Measurements from ENCODE around the gene B3GNT8.
"Not testable (repeated sequence)": the region's sequence is repeated elsewhere in the genome, so short reads cannot be mapped to it uniquely, and the experiment has no call there.

Gene B3GNT8, protein sequence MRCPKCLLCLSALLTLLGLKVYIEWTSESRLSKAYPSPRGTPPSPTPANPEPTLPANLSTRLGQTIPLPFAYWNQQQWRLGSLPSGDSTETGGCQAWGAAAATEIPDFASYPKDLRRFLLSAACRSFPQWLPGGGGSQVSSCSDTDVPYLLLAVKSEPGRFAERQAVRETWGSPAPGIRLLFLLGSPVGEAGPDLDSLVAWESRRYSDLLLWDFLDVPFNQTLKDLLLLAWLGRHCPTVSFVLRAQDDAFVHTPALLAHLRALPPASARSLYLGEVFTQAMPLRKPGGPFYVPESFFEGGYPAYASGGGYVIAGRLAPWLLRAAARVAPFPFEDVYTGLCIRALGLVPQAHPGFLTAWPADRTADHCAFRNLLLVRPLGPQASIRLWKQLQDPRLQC

DNA sequence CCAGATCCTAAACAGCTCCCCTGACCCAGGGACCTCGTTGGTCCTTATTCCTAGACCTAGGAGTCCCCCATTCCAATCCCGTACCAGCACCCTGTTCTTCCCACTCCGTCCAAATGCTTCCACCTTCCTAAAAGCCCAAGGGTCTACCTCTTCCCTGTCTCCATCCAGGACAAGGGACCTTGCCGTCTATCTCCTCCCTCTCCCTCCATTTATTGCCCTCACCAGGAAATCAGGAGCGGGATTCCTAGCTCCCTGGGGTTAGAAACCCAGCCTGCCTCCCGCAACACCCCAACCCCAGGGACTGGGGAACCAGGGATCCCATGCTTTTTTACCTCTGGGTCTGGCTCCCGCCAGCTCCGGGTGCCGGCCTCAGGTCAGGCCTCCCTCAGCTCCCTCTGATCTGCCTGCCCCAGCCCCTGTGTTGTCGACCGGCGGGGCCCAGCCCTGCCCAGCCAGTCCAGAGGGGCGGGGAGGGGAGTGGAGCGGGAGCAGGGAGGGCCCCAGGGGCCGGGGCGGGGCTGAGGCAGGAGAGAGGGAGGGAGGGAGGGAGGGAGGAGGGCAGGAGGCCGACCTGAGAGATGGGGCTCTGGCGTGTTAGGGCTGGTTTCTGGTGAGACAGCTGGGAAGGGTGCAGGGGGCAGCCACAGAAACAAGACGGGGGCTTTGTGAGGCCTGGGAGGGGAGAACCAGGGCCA lies at the start of gene B3GNT8:
TSS of gene B3GNT8 (minus strand) at position 423 of the 695 bp plus-strand sequence. CDS start 596 bp downstream, outside the sequence.
- DNase-seq (ENCODE audit: low read depth): peak; percentile 47

DNA sequence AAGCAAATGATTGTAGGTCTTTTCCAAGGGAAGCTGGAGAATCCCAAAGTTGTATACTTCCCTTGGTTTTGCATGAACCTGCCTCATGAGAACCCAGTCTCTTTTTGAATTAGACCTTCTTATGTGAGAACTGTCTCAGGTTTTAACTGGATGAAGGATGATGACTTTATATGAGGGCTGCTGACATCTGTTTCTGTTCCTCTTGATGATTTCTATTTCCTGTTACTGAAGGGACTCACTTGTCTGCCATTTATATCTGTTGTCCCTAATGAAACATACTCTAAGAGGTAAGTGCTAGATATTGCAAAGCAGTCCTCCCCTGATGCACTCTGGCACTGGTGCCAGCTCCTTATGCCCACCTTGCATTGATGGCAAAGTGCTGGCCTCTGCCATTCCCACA lies 49.4 kb upstream of the B3GNT8 start:
- no peak for DNase-seq (ENCODE audit: low read depth)

DNA sequence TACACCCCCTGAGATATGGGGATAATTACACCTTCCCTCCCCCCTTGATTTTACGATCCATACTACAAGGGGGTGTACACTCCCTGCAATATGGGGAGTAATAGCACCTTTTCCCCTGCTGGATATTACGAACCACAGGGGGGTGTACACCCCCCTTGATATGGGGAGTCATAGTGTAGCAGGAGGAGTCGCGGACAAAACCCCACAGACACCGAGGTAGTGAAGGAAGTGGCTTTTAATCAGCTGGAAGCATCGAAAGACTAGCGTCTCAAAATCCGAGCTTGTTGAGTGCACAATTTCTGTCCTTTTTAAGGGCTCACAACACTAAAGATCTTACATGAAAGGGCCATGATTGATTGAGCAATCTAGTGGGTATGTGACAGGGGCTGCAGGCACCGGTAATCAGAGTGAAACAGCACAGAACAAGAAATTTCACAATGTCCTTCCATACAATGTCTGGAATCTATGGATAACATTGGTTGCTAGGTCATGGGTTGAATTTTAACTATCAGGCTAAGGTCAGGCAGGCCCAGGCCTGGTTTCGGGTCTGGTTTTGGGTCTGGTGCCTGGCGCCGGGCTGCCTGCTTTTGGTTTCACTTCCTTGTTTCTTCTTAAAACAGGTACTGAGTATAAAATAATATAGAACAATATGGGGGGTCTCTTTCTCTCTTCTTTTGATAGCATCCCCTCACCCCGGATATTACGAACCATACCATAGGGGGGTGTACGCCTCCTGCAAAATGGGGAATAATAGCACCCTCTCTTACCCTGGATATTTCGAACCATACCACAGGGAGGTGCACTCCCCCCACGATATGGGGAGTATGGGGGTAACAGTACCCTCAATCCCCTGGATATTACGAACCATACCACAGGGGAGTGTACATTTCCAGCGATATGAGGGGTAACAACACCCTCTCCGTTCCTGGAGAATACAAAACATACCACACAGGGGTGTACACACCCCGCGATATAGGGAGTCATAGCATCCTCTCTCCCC lies 36.4 kb upstream of the B3GNT8 start:
- not testable (repeated sequence) for DNase-seq (ENCODE audit: low read depth)

DNA sequence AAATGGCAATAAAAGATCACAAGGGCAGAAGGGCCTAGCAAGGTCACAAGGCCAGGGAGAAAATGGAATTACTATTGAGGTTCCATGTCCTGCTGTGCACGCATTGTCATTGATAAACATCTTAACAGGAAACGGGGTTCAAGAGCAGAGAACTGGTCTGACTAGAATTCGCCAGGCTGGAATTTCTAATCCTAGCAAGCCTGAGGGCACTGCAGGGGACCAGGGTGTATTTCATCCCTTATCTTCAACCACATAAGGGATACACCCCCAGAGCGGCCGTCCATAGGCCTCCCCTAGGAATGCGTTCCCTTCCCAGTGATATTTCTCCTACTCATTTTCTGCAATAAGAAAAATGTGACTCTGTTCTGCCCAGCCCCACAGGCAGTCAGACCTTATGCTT lies 35.3 kb upstream of the B3GNT8 start:
- DNase-seq (ENCODE audit: low read depth): no peak

DNA sequence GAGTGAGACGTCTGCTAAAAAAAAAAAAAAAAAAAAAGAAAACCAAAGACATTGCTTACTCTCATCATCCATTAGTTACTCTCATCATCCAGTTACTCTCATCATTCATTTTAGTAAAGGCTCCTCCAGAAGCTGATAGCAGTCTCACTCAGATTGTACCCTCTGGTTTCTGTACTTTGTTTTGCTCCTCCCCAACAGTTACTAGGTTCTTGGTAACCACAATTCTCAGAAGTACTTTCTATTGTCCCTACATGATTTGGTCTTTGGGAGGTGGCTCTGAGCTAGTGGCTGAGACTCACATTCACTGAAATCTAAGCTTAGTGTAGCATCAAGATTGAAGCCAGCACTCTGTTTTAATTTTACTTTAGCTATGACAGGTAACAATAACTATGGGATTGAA lies 30.1 kb upstream of the B3GNT8 start:
- DNase-seq (ENCODE audit: low read depth): no peak

DNA sequence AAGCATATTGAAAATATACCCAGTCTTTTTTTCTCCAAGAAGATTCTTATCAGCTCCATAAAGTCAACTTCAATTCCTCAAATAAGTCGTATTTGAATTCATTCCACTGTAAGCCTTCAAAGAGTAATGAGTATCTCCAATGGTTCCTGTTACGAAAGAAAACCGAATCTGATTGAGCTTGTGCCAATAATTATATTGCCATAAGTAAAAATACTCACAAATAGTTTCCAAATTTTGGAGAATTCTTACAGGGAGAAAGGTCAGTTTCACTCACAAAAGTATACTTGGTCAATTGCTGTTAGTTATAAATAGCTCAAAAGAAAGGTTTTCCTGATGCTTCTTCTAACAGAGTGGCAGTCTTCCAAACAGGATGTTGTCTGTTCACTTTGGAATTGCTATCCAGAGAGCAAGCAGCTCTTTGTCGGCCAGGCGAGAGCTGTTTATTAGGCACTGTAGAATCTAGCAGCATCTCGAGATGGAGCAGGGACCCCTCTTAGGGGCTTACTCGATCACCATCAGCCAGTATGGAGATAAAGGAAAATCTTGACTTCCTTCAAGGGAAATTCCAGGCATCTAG lies 29.3 kb upstream of the B3GNT8 start:
- DNase-seq (ENCODE audit: low read depth): no peak

DNA sequence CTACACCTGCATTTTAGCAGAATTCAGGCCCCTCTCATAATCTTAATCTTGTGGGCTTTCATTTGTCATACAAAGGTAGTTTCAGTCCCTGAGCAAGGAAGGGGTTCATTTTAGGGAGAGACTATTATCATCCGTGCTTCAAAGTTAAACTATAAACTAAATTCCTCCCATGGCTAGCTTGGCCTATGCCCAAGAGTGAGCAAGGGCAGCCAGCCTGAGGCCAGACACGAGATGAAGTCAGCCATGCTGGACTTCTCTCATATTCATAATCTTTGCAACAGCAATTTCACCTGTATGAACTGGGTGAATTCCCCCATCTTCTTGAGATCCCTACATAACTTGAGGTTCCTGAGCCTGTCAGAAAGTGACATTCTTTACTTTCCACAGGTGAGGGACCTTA lies 28.8 kb upstream of the B3GNT8 start:
- no peak for DNase-seq (ENCODE audit: low read depth)

DNA sequence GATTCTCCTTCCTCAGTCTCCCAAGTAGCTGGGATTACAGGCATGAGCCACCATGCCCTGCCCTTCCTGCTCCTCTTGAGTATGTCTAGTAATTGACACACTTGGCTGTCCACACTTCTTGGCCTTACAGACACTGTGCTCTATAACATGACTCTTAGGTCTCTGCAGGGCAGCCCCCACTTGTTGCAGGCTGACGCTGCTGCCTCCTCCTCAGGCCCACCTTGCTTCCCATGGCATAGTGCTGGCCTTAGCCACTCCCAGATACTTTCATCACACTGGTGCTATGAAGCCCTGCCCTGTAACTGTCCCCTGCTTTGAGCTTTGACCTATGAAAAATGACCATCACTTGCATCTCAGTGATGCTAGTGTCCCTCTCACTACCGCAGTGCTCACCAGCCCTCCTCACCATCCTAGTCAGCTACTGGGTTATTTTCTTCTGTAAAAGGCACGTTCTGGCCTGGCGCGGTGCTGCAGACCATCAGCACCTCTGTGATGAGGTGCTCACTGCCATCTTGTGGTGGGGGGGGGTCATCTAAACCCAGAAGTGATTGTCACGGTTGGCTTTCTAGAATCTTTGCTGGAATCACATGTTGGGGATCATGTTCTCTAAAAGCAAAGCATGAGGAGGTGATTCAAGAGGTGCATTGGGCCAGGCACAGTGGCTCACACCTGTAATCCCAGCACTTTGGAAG lies 25.6 kb upstream of the B3GNT8 start:
- DNase-seq (ENCODE audit: low read depth): no peak

DNA sequence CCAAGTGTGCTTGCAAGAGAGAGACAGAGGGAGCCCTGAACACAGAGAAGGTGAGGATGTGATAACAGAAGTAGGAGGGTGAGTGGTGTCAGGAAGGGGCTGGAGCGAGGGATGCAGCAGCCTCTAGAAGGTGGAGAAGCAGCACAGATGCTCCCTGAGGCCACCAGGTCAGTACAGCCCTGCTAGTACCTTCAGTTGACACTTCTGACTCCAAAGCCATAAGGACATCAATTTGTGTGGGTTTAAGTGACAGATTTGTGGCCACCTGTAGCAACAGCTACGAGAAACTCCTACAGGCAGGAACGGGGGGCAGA lies 22.6 kb upstream of the B3GNT8 start:
- DNase-seq (ENCODE audit: low read depth): no peak

DNA sequence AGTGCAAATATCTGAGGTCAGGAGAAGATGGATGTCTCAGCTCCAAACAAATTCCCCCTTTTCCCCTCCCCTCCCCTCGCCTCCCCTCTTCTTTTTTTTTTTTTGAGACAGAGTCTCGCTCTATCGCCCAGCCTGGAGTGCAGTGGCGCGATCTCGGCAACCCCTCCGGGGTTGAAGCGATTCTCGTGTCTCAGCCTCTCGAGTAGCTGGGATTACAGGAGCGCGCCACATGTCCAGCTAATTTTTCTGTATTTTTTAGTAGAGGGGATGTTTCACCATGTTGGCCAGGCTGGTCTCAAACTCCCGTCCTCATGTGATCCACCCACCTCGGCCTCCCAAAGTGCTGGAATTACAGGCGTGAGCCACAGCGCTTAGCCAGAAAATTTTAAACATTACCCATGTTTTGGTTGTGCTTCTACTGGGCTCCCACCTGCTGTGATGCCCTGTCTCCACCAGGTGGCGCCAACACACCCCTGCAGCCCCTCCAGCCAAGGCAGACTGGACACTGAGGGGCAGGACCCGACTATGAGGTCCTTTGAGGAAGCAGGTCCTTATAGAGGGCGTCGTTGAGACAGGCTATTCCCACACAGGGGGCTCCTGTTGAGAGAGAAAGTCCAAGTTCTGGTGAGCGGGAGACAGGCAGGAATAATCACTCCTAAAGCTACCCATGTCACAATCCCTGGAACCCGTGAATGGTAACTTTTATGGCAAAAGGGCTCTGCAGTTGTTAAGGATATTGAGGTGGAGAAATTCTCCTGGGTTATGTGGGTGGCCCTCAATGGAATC lies 22.1 kb upstream of the B3GNT8 start:
- peak; percentile 72 for DNase-seq (ENCODE audit: low read depth)

DNA sequence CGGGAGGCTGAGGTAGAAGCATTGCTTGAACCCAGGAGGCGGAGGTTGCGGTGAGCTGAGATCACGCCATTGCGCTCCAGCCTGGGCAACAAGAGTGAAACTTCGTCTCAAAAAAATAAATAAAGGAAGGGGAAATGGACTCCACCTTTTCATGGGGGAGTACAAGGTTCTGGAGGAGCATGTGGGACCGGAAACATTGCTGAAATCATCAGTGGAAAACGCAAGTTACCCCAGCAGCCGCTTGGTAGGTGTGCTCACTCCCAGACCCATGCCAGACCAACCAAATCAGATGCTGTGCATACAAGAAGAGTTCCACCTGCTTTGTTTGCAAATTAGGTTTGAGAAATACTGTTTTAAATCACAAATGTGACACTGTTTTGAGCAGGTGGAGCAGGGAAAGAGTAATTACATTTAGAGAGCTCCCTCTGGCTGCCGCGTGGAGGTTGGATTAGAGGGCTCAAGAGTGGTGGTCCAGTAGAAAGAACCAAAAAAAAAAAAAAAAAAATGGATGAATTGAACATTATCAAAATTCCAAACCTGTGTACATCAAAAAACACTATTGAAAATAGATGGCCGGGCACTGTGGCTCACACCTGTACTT lies 20.7 kb upstream of the B3GNT8 start:
- no peak for DNase-seq (ENCODE audit: low read depth)

DNA sequence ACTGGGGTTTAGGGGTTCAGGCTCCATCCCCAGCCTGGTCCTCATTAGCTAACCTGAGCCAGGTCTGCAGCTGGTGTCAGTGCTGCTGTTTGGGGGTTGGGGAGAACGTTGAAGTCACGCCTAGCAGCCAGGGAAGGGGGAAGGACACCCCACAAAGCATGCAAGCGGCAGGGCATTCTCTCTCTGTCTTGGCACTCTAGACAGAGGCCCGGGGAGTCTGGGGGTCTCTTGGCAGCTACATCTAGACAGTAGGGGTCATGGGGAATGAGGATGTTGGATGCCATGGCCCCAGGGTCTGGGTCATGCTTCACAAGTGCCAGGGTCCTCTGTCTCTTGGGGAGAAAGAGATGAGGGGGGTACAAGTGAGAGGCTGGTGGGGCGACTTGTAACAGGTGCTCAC lies 18.4 kb upstream of the B3GNT8 start:
- no peak for DNase-seq (ENCODE audit: low read depth)

DNA sequence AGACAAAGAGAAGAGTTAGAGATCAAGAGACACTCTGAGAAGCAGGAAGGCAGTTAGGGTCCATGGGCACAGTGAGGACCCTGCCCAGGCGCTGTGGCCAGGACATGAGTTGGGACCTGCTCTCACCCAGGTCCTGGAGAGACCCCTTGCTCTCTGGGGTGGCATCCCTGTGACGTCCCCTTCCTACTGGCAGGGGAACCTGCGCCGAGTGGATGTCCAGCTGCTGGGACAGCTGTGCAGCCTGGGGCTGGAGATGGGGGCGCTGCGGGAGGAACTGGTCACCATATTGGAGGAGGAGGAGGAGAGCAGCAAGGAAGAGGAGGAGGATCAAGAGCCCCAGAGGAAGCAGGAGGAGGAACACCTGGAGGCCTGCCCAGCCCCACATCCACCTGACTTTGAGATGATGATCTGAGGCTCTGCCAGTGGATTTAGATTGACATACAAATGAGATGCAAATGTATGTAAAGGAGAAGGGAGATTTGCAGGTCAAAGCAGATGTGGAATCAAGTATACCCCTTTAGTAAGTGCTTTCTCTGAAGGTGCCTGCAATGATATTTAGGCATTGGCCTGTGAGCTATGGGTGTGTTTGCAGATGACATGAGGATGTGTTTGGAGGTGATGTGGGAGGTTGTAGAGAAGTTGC lies 16.8 kb upstream of the B3GNT8 start:
- no peak for DNase-seq (ENCODE audit: low read depth)

DNA sequence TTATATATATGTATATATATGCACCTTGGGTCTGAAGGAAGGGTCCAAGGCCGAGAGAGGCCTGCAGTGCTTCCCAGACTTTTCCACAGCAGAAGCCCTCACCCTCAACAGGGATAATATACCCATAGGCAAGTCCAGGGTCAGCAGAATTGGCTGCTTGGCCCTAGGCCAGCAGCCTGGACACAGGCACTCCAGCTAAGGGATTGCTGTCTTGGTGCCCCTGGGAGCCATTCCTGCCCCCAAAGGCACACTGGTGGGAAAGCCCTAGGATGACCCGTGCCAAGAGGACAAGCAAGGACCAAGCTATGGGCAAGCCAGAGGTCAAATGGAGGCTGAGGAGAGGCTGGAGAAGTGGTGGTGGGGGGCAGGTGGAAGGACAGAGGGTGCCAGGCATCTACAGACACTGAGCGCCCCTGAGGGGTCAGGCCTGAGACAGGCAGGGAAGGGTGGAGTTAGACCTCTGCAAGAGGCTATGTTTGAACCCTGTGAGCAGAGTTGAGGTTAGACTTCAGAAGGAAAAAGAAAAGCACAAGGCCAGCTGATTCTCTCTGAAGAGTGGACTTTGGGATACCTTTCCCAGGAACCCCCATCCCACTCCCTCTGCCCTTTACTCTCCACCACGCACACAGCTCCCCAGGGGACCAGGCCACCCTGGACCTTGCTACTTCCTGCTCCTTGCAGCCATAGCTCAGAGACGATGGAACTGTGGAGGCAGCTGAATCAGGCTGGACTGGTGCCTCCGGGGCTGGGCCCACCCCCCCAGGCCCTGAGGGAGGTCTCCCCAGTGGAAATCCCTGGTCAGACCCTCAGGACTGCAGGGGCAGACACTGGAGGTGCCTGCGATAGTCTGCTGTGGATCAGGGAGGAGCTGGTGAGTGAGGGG lies 15.5 kb upstream of the B3GNT8 start, which contains the start of gene ERICH4:
TSS of gene ERICH4 (plus strand) at position 684 of the 883 bp plus-strand sequence. CDS start at position 698, 14 bp downstream.
- DNase-seq (ENCODE audit: low read depth): no peak

DNA sequence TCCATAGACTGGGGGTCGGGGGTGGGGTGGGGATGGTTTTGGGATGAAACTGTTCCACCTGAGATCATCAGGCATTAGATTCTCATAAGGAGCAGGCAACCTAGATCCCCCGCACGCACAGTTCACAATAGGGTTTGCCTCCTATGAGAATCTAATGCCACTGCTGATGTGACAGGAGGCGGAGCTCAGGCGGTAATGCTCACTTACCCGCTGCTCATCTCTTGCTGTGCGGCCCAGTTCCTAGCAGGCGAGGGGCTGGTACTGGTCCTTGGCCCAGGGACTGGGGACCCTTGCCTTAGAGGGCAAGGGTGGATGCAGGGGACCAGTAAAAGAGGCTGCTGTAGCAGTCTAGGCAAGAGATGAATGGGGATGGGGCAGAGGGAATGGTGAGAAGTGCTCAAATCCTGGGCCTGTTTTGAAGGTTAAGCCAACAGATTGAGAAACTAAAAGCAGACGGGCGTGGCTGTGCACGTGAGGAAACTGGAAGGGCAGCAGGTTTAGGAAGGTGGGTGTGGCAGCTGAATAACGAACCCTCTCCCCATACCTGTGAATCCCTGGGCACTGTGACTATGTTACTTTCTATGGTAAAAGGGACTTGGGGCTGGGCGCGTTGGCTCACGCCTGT lies 14.3 kb upstream of the B3GNT8 start:
- no peak for DNase-seq (ENCODE audit: low read depth)

DNA sequence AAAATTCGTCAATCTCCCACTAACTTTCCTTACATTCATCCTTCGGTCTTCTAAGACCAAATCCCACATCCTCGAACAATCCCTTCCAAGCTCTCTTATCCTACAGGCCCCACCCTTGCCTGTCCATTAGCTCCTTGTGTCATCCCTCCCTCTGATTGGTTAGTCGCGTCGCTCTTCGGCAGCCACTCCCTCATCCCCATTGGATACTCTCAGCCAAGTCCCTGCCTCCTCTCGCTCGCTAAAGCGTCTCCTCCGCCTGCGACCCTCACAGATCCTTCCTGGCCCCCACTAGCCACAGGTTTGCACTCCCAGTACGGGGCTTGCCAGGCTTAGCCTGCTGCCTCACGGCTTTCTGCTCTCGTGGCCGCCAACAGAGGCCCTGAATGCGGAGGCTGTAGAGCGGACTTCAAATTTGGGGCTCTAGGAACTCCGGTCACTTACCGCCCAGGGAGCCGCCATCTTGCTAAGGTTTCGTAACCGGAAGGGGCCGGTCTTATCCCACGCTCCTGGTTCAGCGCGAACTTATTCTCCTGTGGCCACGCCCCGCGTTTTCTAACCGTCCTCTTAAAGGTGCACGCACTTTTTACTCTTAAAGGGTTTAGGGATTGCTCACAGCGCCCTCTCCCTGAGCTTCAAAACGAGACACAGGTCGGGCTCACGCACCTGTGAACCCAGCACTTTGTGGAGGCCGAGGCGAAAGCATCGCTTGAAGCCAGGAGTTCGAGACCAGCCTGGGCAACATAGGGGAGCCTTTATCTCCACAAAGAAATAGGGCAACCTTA lies 12.5 kb upstream of the B3GNT8 start, which contains the start of gene DMAC2:
TSS of gene DMAC2 (minus strand) at position 472 of the 782 bp plus-strand sequence. CDS start at position 459, 13 bp downstream.
- DNase-seq (ENCODE audit: low read depth): peak; percentile 90

DNA sequence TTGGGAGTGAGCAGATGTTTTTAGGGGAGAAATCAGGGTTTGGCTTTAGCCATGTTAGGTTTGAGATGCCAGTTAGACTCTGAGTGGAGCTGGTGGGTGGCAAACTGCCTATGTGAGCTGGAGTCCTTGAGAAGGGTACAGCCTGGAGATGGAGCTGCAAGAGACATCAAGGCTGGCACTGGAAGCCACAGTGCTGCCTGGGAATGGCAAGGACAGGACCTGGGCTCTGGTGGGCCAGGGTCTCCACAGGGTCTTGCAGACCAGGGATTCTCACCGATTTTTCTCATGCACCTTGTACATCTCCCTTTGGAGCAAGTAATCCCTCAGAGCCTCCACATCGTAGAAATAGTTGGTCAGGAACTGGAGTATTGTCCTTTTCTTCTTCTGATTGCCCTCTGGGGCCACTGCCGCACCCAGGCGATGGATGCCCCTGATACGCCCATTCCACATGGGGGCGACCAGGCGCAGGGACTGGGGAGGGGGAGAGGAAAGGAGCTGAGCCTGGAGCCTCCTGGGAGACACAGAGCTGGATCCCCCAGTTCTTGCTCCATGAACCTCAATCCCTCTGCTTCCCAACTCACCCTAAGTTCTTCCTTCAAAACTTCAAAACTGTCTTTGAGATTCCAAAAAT lies 10.9 kb upstream of the B3GNT8 start:
- DNase-seq (ENCODE audit: low read depth): no peak

All from activated T-cell treated with anti-CD3 and anti-CD28 coated beads for 48 hours (primary cell).